ENCODE measurements around the gene IST1.

GRCh38 chr16:71943887-71944286, 48.6 kb downstream of the IST1 start:
- no peak for TF ChIP-seq HDAC1 (IDR thresholded peaks at IDR 0.05)
- no peak for TF ChIP-seq FOXO4 (CRISPR knock-in tag; IDR thresholded peaks at IDR 0.05)
- TF ChIP-seq, protein P1, sequence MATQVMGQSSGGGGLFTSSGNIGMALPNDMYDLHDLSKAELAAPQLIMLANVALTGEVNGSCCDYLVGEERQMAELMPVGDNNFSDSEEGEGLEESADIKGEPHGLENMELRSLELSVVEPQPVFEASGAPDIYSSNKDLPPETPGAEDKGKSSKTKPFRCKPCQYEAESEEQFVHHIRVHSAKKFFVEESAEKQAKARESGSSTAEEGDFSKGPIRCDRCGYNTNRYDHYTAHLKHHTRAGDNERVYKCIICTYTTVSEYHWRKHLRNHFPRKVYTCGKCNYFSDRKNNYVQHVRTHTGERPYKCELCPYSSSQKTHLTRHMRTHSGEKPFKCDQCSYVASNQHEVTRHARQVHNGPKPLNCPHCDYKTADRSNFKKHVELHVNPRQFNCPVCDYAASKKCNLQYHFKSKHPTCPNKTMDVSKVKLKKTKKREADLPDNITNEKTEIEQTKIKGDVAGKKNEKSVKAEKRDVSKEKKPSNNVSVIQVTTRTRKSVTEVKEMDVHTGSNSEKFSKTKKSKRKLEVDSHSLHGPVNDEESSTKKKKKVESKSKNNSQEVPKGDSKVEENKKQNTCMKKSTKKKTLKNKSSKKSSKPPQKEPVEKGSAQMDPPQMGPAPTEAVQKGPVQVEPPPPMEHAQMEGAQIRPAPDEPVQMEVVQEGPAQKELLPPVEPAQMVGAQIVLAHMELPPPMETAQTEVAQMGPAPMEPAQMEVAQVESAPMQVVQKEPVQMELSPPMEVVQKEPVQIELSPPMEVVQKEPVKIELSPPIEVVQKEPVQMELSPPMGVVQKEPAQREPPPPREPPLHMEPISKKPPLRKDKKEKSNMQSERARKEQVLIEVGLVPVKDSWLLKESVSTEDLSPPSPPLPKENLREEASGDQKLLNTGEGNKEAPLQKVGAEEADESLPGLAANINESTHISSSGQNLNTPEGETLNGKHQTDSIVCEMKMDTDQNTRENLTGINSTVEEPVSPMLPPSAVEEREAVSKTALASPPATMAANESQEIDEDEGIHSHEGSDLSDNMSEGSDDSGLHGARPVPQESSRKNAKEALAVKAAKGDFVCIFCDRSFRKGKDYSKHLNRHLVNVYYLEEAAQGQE (IDR thresholded peaks at IDR 0.05; ENCODE audit: borderline replicate concordance) = no peak
- TF ChIP-seq, protein P1 (CRISPR knock-in tag; IDR thresholded peaks at IDR 0.05; ENCODE audit: low read depth) = no peak
- TF ChIP-seq TAF1 (IDR thresholded peaks at IDR 0.05; ENCODE audit: control insufficient read depth, extremely low read depth, insufficient read depth, low read length, severe bottlenecking) = no peak
- no peak for TF ChIP-seq SP1 (CRISPR knock-in tag; IDR thresholded peaks at IDR 0.05)
- TF ChIP-seq, protein P2, sequence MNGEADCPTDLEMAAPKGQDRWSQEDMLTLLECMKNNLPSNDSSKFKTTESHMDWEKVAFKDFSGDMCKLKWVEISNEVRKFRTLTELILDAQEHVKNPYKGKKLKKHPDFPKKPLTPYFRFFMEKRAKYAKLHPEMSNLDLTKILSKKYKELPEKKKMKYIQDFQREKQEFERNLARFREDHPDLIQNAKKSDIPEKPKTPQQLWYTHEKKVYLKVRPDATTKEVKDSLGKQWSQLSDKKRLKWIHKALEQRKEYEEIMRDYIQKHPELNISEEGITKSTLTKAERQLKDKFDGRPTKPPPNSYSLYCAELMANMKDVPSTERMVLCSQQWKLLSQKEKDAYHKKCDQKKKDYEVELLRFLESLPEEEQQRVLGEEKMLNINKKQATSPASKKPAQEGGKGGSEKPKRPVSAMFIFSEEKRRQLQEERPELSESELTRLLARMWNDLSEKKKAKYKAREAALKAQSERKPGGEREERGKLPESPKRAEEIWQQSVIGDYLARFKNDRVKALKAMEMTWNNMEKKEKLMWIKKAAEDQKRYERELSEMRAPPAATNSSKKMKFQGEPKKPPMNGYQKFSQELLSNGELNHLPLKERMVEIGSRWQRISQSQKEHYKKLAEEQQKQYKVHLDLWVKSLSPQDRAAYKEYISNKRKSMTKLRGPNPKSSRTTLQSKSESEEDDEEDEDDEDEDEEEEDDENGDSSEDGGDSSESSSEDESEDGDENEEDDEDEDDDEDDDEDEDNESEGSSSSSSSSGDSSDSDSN (IDR thresholded peaks at IDR 0.05; ENCODE audit: borderline replicate concordance in 1 of 2, low read depth in 2 of 2, low read length in 2 of 2) = no peak

All from K562 (cell line).